SK-N-SH treated with all-trans-retinoic acid at 6 μM for 48 hours (cell line): Measurements from ENCODE around the gene HK3.
A peak's percentile ranks its signal among the peaks of the same experiment; 100 is the strongest.

ENCODE experiments used
- ATAC-seq: fragments of 200-7000 bp; cut with Tn5 transposase; 3 replicates; pipeline ENCODE4 v1.9.1; 2020; ENCODE audit warnings: mild to moderate bottlenecking, moderate library complexity
- ARNTL ChIP-seq: fragments of 450-650 bp; formaldehyde crosslinking; IDR thresholded peaks from 2 replicates; pipeline ENCODE4 v1.5.0; 2020; ENCODE audit warnings: low read depth, mild to moderate bottlenecking, moderate library complexity, borderline replicate concordance
- BACH2 ChIP-seq: fragments of 250-450 bp; sonication (Bioruptor Pico); IDR thresholded peaks from 2 replicates; pipeline ENCODE4 v1.9.0; 2021; ENCODE audit warnings: mild to moderate bottlenecking, borderline replicate concordance
- CSDC2 ChIP-seq: fragments of 250-450 bp; sonication (Bioruptor Pico); IDR thresholded peaks from 2 replicates; pipeline ENCODE4 v1.5.0; 2020; ENCODE audit warnings: mild to moderate bottlenecking, moderate library complexity
- ESRRG ChIP-seq: fragments of 250-450 bp; sonication (Bioruptor Pico); IDR thresholded peaks from 2 replicates; pipeline ENCODE4 v1.6.1; 2021; ENCODE audit warnings: mild to moderate bottlenecking
- GLIS3 ChIP-seq: fragments of 250-450 bp; sonication (Bioruptor Pico); IDR thresholded peaks from 2 replicates; pipeline ENCODE4 v1.5.0; 2020; ENCODE audit warnings: mild to moderate bottlenecking, moderate library complexity
- ISL1 ChIP-seq: fragments of 250-450 bp; sonication (Bioruptor Pico); IDR thresholded peaks from 2 replicates; pipeline ENCODE4 v2.1.2; 2022; ENCODE audit warnings: mild to moderate bottlenecking, moderate library complexity
- OSR1 ChIP-seq: fragments of 250-450 bp; sonication (Bioruptor Pico); IDR thresholded peaks from 2 replicates; pipeline ENCODE4 v1.8.0; 2022; ENCODE audit warnings: moderate library complexity, mild to moderate bottlenecking, inconsistent platforms
- PPARA ChIP-seq: fragments of 250-450 bp; sonication (Bioruptor Pico); IDR thresholded peaks from 2 replicates; pipeline ENCODE4 v1.5.0; 2020; ENCODE audit warnings: mild to moderate bottlenecking, borderline replicate concordance
- RARB ChIP-seq: fragments of 250-450 bp; sonication (Bioruptor Pico); IDR thresholded peaks from 2 replicates; pipeline ENCODE4 v1.8.0; 2021; ENCODE audit warnings: mild to moderate bottlenecking, moderate library complexity
- SNAI2 ChIP-seq: fragments of 250-450 bp; sonication (Bioruptor Pico); IDR thresholded peaks from 2 replicates; pipeline ENCODE4 v1.5.0; 2020; ENCODE audit warnings: mild to moderate bottlenecking, moderate library complexity
- TCF4 ChIP-seq: fragments of 250-450 bp; sonication (Bioruptor Pico); IDR thresholded peaks from 2 replicates; pipeline ENCODE4 v1.8.0; 2021; ENCODE audit warnings: mild to moderate bottlenecking, moderate library complexity, borderline replicate concordance
- TOX ChIP-seq: fragments of 250-450 bp; sonication (Bioruptor Pico); IDR thresholded peaks from 2 replicates; pipeline ENCODE4 v1.8.0; 2021; ENCODE audit warnings: mild to moderate bottlenecking, moderate library complexity, borderline replicate concordance
- ZFP30 ChIP-seq: fragments of 450-650 bp; formaldehyde crosslinking; IDR thresholded peaks from 2 replicates; pipeline ENCODE4 v1.5.0; 2022; ENCODE audit warnings: mild to moderate bottlenecking, moderate library complexity
- ZNF565 ChIP-seq: fragments of 450-650 bp; formaldehyde crosslinking; conservative IDR thresholded peaks from 2 replicates; pipeline ENCODE4 v1.5.0; 2020; ENCODE audit warnings: low read depth, mild to moderate bottlenecking, moderate library complexity
- ZNF70 ChIP-seq: fragments of 450-650 bp; formaldehyde crosslinking; IDR thresholded peaks from 2 replicates; pipeline ENCODE4 v1.5.0; 2020; ENCODE audit warnings: mild to moderate bottlenecking, moderate library complexity
- ZNF8 ChIP-seq: fragments of 450-650 bp; formaldehyde crosslinking; IDR thresholded peaks from 2 replicates; pipeline ENCODE4 v1.5.0; 2020; ENCODE audit warnings: mild to moderate bottlenecking, moderate library complexity
- TF ChIP-seq, protein P1 (sequence below): fragments of 250-450 bp; sonication (Bioruptor Pico); IDR thresholded peaks from 2 replicates; pipeline ENCODE4 v1.5.0; 2020; ENCODE audit warnings: mild to moderate bottlenecking, moderate library complexity
- TF ChIP-seq, protein P2 (sequence below): fragments of 250-450 bp; sonication (Bioruptor Pico); IDR thresholded peaks from 2 replicates; pipeline ENCODE4 v1.5.1; 2020; ENCODE audit warnings: low read depth, mild to moderate bottlenecking, moderate library complexity
- TF ChIP-seq, protein P3 (sequence below): fragments of 250-450 bp; sonication (Bioruptor Pico); IDR thresholded peaks from 2 replicates; pipeline ENCODE4 v1.5.1; 2021; ENCODE audit warnings: mild to moderate bottlenecking, moderate library complexity
- TF ChIP-seq, protein P4 (sequence below): fragments of 250-450 bp; sonication (Bioruptor Pico); IDR thresholded peaks from 2 replicates; pipeline ENCODE4 v1.8.0; 2021; ENCODE audit warnings: low read depth, mild to moderate bottlenecking, moderate library complexity, borderline replicate concordance
- TF ChIP-seq, protein P5 (sequence below): fragments of 250-450 bp; sonication (Bioruptor Pico); IDR thresholded peaks from 2 replicates; pipeline ENCODE4 v1.8.0; 2020; ENCODE audit warnings: mild to moderate bottlenecking, moderate library complexity, borderline replicate concordance

The HK3 gene

DNA sequence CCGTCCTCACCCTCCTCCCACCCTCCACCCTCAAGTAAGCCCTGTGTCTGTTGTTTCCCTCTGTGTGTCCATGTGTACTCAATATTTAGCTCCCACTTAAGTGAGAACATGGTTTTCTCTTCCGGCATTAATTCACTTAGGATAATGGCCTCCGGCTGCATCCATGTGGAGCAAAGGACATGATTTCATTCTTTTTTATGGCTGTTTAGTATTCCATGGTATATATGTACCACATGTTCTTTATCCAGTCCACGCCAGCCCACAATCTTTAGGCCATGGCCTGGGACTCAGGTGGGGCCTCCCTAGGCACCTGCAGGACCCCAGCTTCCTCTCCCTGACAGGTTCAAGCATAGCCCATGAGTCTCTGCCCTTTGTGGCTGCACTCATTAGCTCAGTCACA lies 65.9 kb downstream of the HK3 start:
- peak; percentile 62 for TF ChIP-seq ZNF8 (CRISPR knock-in tag)
- TF ChIP-seq, protein P1, sequence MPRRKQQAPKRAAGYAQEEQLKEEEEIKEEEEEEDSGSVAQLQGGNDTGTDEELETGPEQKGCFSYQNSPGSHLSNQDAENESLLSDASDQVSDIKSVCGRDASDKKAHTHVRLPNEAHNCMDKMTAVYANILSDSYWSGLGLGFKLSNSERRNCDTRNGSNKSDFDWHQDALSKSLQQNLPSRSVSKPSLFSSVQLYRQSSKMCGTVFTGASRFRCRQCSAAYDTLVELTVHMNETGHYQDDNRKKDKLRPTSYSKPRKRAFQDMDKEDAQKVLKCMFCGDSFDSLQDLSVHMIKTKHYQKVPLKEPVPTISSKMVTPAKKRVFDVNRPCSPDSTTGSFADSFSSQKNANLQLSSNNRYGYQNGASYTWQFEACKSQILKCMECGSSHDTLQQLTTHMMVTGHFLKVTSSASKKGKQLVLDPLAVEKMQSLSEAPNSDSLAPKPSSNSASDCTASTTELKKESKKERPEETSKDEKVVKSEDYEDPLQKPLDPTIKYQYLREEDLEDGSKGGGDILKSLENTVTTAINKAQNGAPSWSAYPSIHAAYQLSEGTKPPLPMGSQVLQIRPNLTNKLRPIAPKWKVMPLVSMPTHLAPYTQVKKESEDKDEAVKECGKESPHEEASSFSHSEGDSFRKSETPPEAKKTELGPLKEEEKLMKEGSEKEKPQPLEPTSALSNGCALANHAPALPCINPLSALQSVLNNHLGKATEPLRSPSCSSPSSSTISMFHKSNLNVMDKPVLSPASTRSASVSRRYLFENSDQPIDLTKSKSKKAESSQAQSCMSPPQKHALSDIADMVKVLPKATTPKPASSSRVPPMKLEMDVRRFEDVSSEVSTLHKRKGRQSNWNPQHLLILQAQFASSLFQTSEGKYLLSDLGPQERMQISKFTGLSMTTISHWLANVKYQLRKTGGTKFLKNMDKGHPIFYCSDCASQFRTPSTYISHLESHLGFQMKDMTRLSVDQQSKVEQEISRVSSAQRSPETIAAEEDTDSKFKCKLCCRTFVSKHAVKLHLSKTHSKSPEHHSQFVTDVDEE (CRISPR knock-in tag): no peak
- ATAC-seq: no peak

DNA sequence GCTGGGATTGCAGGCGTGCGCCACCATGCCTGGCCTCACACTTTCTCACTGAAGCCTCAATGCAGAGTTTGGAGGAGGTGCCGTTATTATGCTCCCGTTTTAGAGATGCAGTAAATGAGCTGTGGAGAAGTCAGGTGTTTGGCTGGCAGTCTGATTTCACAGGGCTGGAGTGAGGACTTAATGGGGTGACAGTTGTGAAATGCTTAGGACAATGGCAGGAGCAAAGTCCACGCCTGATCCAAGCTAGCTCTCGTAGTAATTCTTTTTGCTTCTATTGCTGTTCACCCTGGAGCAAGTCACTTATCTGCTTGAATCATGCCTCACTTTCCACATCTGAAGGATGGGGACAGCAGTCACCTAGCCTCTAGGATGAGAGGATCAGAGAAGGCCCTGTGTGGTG lies 67.0 kb downstream of the HK3 start:
- TF ChIP-seq ISL1 (no peak), PPARA (CRISPR knock-in tag) (no peak), SNAI2 (CRISPR knock-in tag) (no peak), ZNF565 (CRISPR knock-in tag) (no peak), GLIS3 (no peak), ZFP30 (no peak), BACH2 (CRISPR knock-in tag) (no peak)
- TF ChIP-seq, protein P2, sequence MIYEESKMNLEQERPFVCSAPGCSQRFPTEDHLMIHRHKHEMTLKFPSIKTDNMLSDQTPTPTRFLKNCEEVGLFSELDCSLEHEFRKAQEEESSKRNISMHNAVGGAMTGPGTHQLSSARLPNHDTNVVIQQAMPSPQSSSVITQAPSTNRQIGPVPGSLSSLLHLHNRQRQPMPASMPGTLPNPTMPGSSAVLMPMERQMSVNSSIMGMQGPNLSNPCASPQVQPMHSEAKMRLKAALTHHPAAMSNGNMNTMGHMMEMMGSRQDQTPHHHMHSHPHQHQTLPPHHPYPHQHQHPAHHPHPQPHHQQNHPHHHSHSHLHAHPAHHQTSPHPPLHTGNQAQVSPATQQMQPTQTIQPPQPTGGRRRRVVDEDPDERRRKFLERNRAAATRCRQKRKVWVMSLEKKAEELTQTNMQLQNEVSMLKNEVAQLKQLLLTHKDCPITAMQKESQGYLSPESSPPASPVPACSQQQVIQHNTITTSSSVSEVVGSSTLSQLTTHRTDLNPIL (CRISPR knock-in tag): no peak
- TF ChIP-seq, protein P3, sequence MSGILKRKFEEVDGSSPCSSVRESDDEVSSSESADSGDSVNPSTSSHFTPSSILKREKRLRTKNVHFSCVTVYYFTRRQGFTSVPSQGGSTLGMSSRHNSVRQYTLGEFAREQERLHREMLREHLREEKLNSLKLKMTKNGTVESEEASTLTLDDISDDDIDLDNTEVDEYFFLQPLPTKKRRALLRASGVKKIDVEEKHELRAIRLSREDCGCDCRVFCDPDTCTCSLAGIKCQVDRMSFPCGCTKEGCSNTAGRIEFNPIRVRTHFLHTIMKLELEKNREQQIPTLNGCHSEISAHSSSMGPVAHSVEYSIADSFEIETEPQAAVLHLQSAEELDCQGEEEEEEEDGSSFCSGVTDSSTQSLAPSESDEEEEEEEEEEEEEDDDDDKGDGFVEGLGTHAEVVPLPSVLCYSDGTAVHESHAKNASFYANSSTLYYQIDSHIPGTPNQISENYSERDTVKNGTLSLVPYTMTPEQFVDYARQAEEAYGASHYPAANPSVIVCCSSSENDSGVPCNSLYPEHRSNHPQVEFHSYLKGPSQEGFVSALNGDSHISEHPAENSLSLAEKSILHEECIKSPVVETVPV (CRISPR knock-in tag): no peak
- no peak for ATAC-seq

DNA sequence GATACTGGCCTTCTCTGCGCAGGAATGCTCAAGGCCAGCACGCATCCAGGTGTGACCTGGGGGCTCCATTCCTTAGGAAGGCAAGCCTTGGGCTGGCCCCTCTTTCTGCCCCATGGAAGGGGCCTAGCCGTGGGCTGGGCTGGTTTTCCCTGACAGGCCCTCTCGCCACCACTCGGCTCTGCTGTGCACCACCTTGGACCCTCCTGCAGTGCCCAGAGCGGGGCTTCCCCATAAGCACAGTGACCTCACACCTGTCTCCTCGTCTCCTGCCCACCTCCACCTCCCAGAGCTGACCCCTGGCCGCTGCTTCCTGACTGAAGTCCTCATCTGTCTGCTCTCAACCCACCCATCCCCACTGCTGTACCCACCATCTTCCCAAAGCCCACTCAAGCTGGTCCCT lies 67.7 kb downstream of the HK3 start:
- TF ChIP-seq BACH2 (CRISPR knock-in tag) (no peak), TOX (CRISPR knock-in tag) (no peak), ZFP30 (no peak), CSDC2 (CRISPR knock-in tag) (no peak), SNAI2 (CRISPR knock-in tag) (no peak), PPARA (CRISPR knock-in tag) (no peak), ZNF70 (CRISPR knock-in tag) (no peak), ESRRG (CRISPR knock-in tag) (no peak), GLIS3 (no peak), ARNTL (CRISPR knock-in tag) (no peak), TCF4 (CRISPR knock-in tag) (no peak), ZNF8 (CRISPR knock-in tag) (no peak), ISL1 (no peak), RARB (CRISPR knock-in tag) (no peak), OSR1 (CRISPR knock-in tag) (no peak)
- TF ChIP-seq, protein P1 (CRISPR knock-in tag): no peak
- TF ChIP-seq, protein P4, sequence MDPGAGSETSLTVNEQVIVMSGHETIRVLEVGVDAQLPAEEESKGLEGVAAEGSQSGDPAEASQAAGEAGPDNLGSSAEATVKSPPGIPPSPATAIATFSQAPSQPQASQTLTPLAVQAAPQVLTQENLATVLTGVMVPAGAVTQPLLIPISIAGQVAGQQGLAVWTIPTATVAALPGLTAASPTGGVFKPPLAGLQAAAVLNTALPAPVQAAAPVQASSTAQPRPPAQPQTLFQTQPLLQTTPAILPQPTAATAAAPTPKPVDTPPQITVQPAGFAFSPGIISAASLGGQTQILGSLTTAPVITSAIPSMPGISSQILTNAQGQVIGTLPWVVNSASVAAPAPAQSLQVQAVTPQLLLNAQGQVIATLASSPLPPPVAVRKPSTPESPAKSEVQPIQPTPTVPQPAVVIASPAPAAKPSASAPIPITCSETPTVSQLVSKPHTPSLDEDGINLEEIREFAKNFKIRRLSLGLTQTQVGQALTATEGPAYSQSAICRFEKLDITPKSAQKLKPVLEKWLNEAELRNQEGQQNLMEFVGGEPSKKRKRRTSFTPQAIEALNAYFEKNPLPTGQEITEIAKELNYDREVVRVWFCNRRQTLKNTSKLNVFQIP (CRISPR knock-in tag): no peak
- TF ChIP-seq, protein P5, sequence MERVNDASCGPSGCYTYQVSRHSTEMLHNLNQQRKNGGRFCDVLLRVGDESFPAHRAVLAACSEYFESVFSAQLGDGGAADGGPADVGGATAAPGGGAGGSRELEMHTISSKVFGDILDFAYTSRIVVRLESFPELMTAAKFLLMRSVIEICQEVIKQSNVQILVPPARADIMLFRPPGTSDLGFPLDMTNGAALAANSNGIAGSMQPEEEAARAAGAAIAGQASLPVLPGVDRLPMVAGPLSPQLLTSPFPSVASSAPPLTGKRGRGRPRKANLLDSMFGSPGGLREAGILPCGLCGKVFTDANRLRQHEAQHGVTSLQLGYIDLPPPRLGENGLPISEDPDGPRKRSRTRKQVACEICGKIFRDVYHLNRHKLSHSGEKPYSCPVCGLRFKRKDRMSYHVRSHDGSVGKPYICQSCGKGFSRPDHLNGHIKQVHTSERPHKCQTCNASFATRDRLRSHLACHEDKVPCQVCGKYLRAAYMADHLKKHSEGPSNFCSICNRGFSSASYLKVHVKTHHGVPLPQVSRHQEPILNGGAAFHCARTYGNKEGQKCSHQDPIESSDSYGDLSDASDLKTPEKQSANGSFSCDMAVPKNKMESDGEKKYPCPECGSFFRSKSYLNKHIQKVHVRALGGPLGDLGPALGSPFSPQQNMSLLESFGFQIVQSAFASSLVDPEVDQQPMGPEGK (CRISPR knock-in tag): no peak
- TF ChIP-seq, protein P3 (CRISPR knock-in tag): no peak

More for the DNA sequence above, 67.7 kb downstream of the HK3 start:
- no peak for ATAC-seq
